NCI-H446 treated with DMSO at 0.1 percent for 48 hours (cell line): ENCODE results near the gene TRAPPC12.
"Not testable (repeated sequence)": the region's sequence is repeated elsewhere in the genome, so short reads cannot be mapped to it uniquely, and the experiment has no call there.

Experiments used
- DNase-seq: peaks from one replicate; lab custom pipeline; 2025; lab: John Stamatoyannopoulos, UW

TRAPPC12 gene

GRCh38 chr2:3486047-3487027 is 106.8 kb downstream of the TRAPPC12 start:
- no peak for DNase-seq

- no peak for DNase-seq
Measured at GRCh38 chr2:3487028-3487425, 107.5 kb downstream of the TRAPPC12 start.

- no peak for DNase-seq
Measured at GRCh38 chr2:3487432-3487831, 107.9 kb downstream of the TRAPPC12 start.

GRCh38 chr2:3488061-3488531 is 108.6 kb downstream of the TRAPPC12 start:
- DNase-seq: no peak

GRCh38 chr2:3488855-3489763 is 109.6 kb downstream of the TRAPPC12 start:
- no peak for DNase-seq

- DNase-seq: no peak
Measured at GRCh38 chr2:3489764-3490115, 110.2 kb downstream of the TRAPPC12 start.

- no peak for DNase-seq
Measured at GRCh38 chr2:3490191-3491170, 111.0 kb downstream of the TRAPPC12 start.

GRCh38 chr2:3491306-3491705 is 111.8 kb downstream of the TRAPPC12 start:
- no peak for DNase-seq

GRCh38 chr2:3491716-3492474 is 112.4 kb downstream of the TRAPPC12 start:
- no peak for DNase-seq

- DNase-seq: not testable (repeated sequence)
Measured at GRCh38 chr2:3492475-3492787, 112.9 kb downstream of the TRAPPC12 start.

- no peak for DNase-seq
Measured at GRCh38 chr2:3492951-3493614, 113.6 kb downstream of the TRAPPC12 start.

GRCh38 chr2:3493615-3494007 is 114.1 kb downstream of the TRAPPC12 start:
- no peak for DNase-seq

- no peak for DNase-seq
Measured at GRCh38 chr2:3494984-3495666, 115.6 kb downstream of the TRAPPC12 start.

- DNase-seq: not testable (repeated sequence)
Measured at GRCh38 chr2:3496708-3497080, 117.2 kb downstream of the TRAPPC12 start.

GRCh38 chr2:3498783-3499394 is 119.4 kb downstream of the TRAPPC12 start:
- no peak for DNase-seq

GRCh38 chr2:3500326-3500899 is 120.9 kb downstream of the TRAPPC12 start:
- DNase-seq: no peak

GRCh38 chr2:3503046-3503445 is 123.6 kb downstream of the TRAPPC12 start:
- no peak for DNase-seq

- no peak for DNase-seq
Measured at GRCh38 chr2:3503483-3503882, 124.0 kb downstream of the TRAPPC12 start.

GRCh38 chr2:3504741-3505140 is 125.2 kb downstream of the TRAPPC12 start:
- DNase-seq: no peak
